OCI-LY1 (cell line): ENCODE results near the gene CATSPERB.

ENCODE experiments used
- EZH2 ChIP-seq: fragments of 200-600 bp; sonication (generic), shearing (Covaris generic); IDR thresholded peaks from 2 replicates; pipeline ENCODE4 v1.8.0; 2017; ENCODE audit warnings: borderline replicate concordance, mixed run types, mild to moderate bottlenecking, antibody characterized with exemption, low read length, moderate library complexity, mixed read lengths
- TF ChIP-seq, protein P1 (sequence below): fragments of 200-600 bp; sonication (generic), shearing (Covaris generic); IDR thresholded peaks from 2 replicates; pipeline ENCODE4 v1.5.1; 2017; ENCODE audit warnings: mild to moderate bottlenecking, antibody characterized with exemption, low read length, moderate library complexity, mixed read lengths

DNA sequence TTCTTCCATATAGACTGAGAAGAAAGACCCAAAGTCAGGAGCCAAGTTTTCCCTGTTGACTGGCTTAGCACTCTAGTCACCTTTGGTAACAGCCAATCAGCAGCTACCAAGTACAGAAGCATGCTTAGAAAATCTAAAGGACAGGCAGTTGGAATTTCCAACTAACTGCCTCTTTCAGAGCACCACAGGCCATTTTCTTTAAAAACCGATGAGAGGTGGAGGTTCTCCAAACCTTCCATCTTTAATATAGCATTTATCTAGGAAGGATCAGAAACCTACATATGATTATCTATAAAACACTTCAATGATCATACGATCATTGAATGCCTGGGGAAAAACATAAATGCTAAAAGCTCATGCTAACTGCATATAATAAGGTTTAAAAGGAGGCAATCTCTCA lies at the start of gene CATSPERB:
- TF ChIP-seq, protein P1, sequence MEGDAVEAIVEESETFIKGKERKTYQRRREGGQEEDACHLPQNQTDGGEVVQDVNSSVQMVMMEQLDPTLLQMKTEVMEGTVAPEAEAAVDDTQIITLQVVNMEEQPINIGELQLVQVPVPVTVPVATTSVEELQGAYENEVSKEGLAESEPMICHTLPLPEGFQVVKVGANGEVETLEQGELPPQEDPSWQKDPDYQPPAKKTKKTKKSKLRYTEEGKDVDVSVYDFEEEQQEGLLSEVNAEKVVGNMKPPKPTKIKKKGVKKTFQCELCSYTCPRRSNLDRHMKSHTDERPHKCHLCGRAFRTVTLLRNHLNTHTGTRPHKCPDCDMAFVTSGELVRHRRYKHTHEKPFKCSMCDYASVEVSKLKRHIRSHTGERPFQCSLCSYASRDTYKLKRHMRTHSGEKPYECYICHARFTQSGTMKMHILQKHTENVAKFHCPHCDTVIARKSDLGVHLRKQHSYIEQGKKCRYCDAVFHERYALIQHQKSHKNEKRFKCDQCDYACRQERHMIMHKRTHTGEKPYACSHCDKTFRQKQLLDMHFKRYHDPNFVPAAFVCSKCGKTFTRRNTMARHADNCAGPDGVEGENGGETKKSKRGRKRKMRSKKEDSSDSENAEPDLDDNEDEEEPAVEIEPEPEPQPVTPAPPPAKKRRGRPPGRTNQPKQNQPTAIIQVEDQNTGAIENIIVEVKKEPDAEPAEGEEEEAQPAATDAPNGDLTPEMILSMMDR: no peak
- no peak for TF ChIP-seq EZH2
